NCI-H1436 (cell line): ENCODE results near the gene CTXND1.

Experiments used
- DNase-seq: peaks from one replicate; lab custom pipeline; 2025; lab: John Stamatoyannopoulos, UW

Gene CTXND1

GRCh38 chr15:80208758-80209734 is 43.0 kb downstream of the CTXND1 start:
- DNase-seq: no peak

GRCh38 chr15:80207887-80208286 is 44.1 kb downstream of the CTXND1 start:
- DNase-seq: no peak

- no peak for DNase-seq
These were observed 47.8 kb downstream of the CTXND1 start for GRCh38 chr15:80204231-80204630.

- no peak for DNase-seq
These were observed 48.6 kb downstream of the CTXND1 start for GRCh38 chr15:80203361-80203885.

- DNase-seq: no peak
These were observed 49.2 kb downstream of the CTXND1 start for GRCh38 chr15:80202641-80203360.

GRCh38 chr15:80202016-80202315 is 50.0 kb downstream of the CTXND1 start:
- no peak for DNase-seq

GRCh38 chr15:80201256-80202015 is 50.6 kb downstream of the CTXND1 start:
- no peak for DNase-seq

- DNase-seq: no peak
These were observed 52.1 kb downstream of the CTXND1 start for GRCh38 chr15:80199869-80200268.

- DNase-seq: no peak
These were observed 52.6 kb downstream of the CTXND1 start for GRCh38 chr15:80199366-80199765.

- no peak for DNase-seq
These were observed 57.1 kb downstream of the CTXND1 start for GRCh38 chr15:80194914-80195313.

- DNase-seq: no peak
These were observed 57.8 kb downstream of the CTXND1 start for GRCh38 chr15:80194186-80194585.

- no peak for DNase-seq
These were observed 60.0 kb downstream of the CTXND1 start for GRCh38 chr15:80191897-80192595.

GRCh38 chr15:80191198-80191597 is 60.8 kb downstream of the CTXND1 start:
- DNase-seq: no peak

- no peak for DNase-seq
These were observed 63.8 kb downstream of the CTXND1 start for GRCh38 chr15:80188251-80188650.

- no peak for DNase-seq
These were observed 65.4 kb downstream of the CTXND1 start for GRCh38 chr15:80186597-80186996.

GRCh38 chr15:80186066-80186465 is 65.9 kb downstream of the CTXND1 start:
- DNase-seq: no peak

GRCh38 chr15:80185152-80185551 is 66.9 kb downstream of the CTXND1 start:
- DNase-seq: no peak

- no peak for DNase-seq
These were observed 67.5 kb downstream of the CTXND1 start for GRCh38 chr15:80184554-80184953.

GRCh38 chr15:80183886-80184285 is 68.1 kb downstream of the CTXND1 start:
- DNase-seq: no peak

GRCh38 chr15:80183306-80183705 is 68.7 kb downstream of the CTXND1 start:
- DNase-seq: no peak

- DNase-seq: no peak
These were observed 69.3 kb downstream of the CTXND1 start for GRCh38 chr15:80182611-80183261.
